Uterus (tissue), 2 donors: Measurements from ENCODE around the gene UNC13D.
A peak's percentile ranks its signal among the peaks of the same experiment; 100 is the strongest.

Experiments used
- CTCF ChIP-seq, 4 experiments: fragments of 200-600 bp in 2 of 4; fragments of 450-650 bp in 2 of 4; sonication (generic) in 2 of 4; IDR thresholded peaks; one replicate each; pipeline ENCODE4 v1.5.1; 2016 to 2019; ENCODE audit warnings: antibody characterized with exemption in 4 of 4, mild to moderate bottlenecking in 2 of 4, moderate library complexity in 1 of 4
- POLR2A ChIP-seq, 2 donors: fragments of 450-650 bp; IDR thresholded peaks; one replicate each; pipeline ENCODE4 v1.6.1; 2016; ENCODE audit warnings: antibody characterized with exemption in 2 of 2, mild to moderate bottlenecking in 1 of 2, moderate library complexity in 1 of 2

- TF ChIP-seq CTCF (IDR thresholded peaks at IDR 0.05) (peak in 1 of 4 experiments; percentile 40), POLR2A (IDR thresholded peaks at IDR 0.05) (peak; percentile 100)
Observed at GRCh38 chr17:75779250-75779986, 64.8 kb downstream of the UNC13D start.
